Hematopoietic multipotent progenitor cell treated with erythropoietin and hydrocortisone succinate and interleukin-3 and kit ligand, for 8 days (in vitro differentiated cells): ENCODE measurements around the gene PCP2.

Experiments
- DNase-seq: peaks from one replicate; pipeline ENCODE4 v3.0.0-alpha.2; 2015

Gene PCP2

DNA sequence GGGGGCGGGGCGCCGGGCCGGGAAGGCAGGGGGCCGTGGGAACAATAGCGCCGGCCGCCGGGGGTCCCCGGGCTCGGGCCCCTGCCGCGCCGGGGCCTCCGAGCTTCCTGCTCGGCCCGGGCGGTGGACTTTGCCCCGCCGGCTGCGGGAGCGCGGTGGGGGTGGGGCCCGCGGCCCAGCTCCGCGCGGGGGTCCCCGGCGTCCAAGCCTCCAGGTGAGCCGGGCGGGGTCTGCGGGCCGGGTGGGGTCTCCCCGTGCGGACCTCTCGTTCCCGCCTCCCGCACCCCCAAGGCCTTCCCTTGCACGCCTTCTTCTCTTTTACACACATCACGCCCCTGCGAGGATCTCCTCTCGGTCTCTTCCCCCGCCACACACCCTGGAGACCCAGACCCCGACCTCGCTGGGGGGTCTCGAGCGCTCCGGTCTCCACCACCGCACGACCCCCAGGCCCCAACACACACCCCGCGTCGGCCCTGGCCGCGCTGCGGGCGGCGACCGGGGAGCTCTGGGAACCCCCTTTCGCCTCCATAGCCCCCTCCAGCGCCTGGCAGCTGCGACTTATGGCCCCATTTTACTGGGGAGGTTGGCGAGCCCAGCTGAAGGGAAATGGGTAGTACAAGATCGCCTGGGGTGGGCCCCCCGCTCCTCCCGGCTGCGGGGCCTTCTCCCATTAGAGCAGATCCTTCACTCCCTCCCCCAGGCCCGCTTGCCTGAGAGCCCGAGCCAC is 37.1 kb downstream of the PCP2 start:
- DNase-seq, result no peak

DNA sequence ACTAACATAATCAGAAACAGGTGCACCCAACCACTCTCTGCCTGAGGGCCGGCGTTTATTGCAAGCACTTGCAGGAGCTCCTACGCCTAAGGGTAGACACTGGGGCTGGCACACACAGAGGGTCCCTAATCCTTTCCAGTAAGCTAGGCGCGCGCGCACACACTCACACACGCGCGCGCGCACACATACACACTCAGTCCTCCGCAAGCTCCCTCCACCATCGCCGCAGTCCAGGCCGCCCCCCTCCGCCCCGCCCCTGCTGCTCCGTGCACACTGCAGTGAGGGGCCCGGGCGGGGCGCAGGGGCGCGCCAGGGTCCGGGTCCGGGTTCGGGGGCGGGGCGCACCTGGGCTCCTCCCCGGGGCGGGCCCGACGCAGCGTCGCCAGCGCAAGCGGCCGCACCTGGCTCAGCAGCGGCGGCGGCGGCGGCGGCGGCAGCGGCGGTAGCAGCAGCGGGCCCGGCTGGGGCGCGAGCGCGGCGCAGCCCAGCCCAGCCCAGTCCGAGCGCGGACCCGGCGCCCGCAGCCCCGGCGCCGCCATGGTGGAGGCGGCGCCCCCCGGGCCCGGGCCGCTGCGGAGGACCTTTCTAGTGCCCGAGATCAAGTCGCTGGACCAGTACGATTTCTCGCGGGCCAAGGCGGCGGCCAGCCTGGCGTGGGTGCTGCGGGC is 37.9 kb downstream of the PCP2 start, which contains the start of gene CAMSAP3:
Gene CAMSAP3 (plus strand): TSS at position 398 of the 668 bp plus-strand sequence. CDS start 140 bp downstream, at position 538.
- peak; percentile 6 for DNase-seq

GRCh38 chr19:7590256-7590655 is 43.3 kb downstream of the PCP2 start:
- DNase-seq, result no peak

GRCh38 chr19:7589822-7590221 is 43.7 kb downstream of the PCP2 start:
- no peak for DNase-seq

GRCh38 chr19:7582446-7582845 is 51.1 kb downstream of the PCP2 start:
- DNase-seq, result no peak
